DMS79 (cell line): ENCODE results near the gene MEX3A.

Source experiments
- DNase-seq: peaks from one replicate; lab custom pipeline; 2025; lab: John Stamatoyannopoulos, UW

MEX3A gene

GRCh38 chr1:156102633-156103511 is 20.6 kb upstream of the MEX3A start:
- DNase-seq: no peak

GRCh38 chr1:156101880-156102279 is 19.6 kb upstream of the MEX3A start:
- DNase-seq: no peak

- peak; percentile 66 for DNase-seq
Measured at GRCh38 chr1:156100205-156100995, 18.1 kb upstream of the MEX3A start.

- DNase-seq: no peak
Measured at GRCh38 chr1:156099282-156099681, 17.0 kb upstream of the MEX3A start.

GRCh38 chr1:156098784-156099183 is 16.5 kb upstream of the MEX3A start:
- DNase-seq: no peak

GRCh38 chr1:156097499-156098178 is 15.4 kb upstream of the MEX3A start:
- DNase-seq: no peak

GRCh38 chr1:156096640-156097391 is 14.6 kb upstream of the MEX3A start:
- peak; percentile 16 for DNase-seq

- DNase-seq: no peak
Measured at GRCh38 chr1:156095906-156096508, 13.7 kb upstream of the MEX3A start.

GRCh38 chr1:156091610-156092009 is 9.3 kb upstream of the MEX3A start:
- no peak for DNase-seq

GRCh38 chr1:156090840-156091188 is 8.5 kb upstream of the MEX3A start:
- DNase-seq: peak; percentile 64

GRCh38 chr1:156090138-156090839 is 8.0 kb upstream of the MEX3A start:
- no peak for DNase-seq

- no peak for DNase-seq
Measured at GRCh38 chr1:156089704-156090103, 7.4 kb upstream of the MEX3A start.

GRCh38 chr1:156086256-156086662 is 4.0 kb upstream of the MEX3A start:
- DNase-seq: no peak

- DNase-seq: no peak
Measured at GRCh38 chr1:156083800-156084790, 1.8 kb upstream of the MEX3A start.

GRCh38 chr1:156081917-156082308 is 352 bp downstream of the MEX3A start:
- DNase-seq: no peak

GRCh38 chr1:156081180-156081916 is 917 bp downstream of the MEX3A start:
- DNase-seq: no peak

- no peak for DNase-seq
Measured at GRCh38 chr1:156080863-156081179, 1.4 kb downstream of the MEX3A start.

- no peak for DNase-seq
Measured at GRCh38 chr1:156080241-156080862, 1.9 kb downstream of the MEX3A start.

GRCh38 chr1:156079762-156080161 is 2.5 kb downstream of the MEX3A start:
- DNase-seq: no peak
